HUES48 (cell line): Measurements from ENCODE around the gene FRYL.

Experiments used
- H3K27ac ChIP-seq: one replicate; pipeline ENCODE4 v1.7.0; 2013; ENCODE audit warnings: low read depth, low read length, inconsistent platforms
- H3K27me3 ChIP-seq: 2 replicates; pipeline ENCODE4 v1.6.1; 2013; ENCODE audit warnings: mild to moderate bottlenecking, low read length; ENCODE audit not compliant: control insufficient read depth, insufficient read depth
- H3K36me3 ChIP-seq: 2 replicates; pipeline ENCODE4 v1.6.1; 2013; ENCODE audit warnings: low read length; ENCODE audit not compliant: control insufficient read depth, insufficient read depth
- H3K4me1 ChIP-seq: 2 replicates; pipeline ENCODE4 v1.6.1; 2013; ENCODE audit warnings: mild to moderate bottlenecking, low read length; ENCODE audit not compliant: control insufficient read depth, insufficient read depth
- H3K4me3 ChIP-seq: 2 replicates; pipeline ENCODE4 v1.5.1; 2013; ENCODE audit warnings: mild to moderate bottlenecking, low read depth, low read length
- H3K9ac ChIP-seq: 2 replicates; pipeline ENCODE4 v1.6.1; 2013; ENCODE audit warnings: mild to moderate bottlenecking, low read depth, low read length, moderate library complexity
- H3K9me3 ChIP-seq: 2 replicates; pipeline ENCODE4 v1.6.1; 2013; ENCODE audit warnings: low read length; ENCODE audit not compliant: control insufficient read depth, insufficient read depth

FRYL gene

GRCh38 chr4:48681856-48682255 lies 98.2 kb downstream of the FRYL start:
- Histone ChIP-seq H3K27me3 (no peaks in the 10 kb centered on the region), H3K4me1 (no peaks in the 10 kb centered on the region), H3K9me3 (no peaks in the 10 kb centered on the region), H3K4me3 (no peak overlapping the region), H3K27ac (no peak overlapping the region), H3K36me3 (no peaks in the 10 kb centered on the region), H3K9ac (no peak overlapping the region)

- H3K4me3 ChIP-seq, result no peak overlapping the region
- no peaks in the 10 kb centered on the region for H3K27me3 ChIP-seq
- no peaks in the 10 kb centered on the region for H3K9me3 ChIP-seq
- no peaks in the 10 kb centered on the region for H3K36me3 ChIP-seq
- H3K9ac ChIP-seq, result no peak overlapping the region
- no peaks in the 10 kb centered on the region for H3K4me1 ChIP-seq
- H3K27ac ChIP-seq, result no peak overlapping the region
These were observed 99.1 kb downstream of the FRYL start for GRCh38 chr4:48680848-48681568.

- Histone ChIP-seq H3K36me3 (no peaks in the 10 kb centered on the region), H3K27me3 (no peaks in the 10 kb centered on the region), H3K4me3 (no peak overlapping the region), H3K9me3 (no peaks in the 10 kb centered on the region), H3K27ac (no peak overlapping the region), H3K9ac (no peak overlapping the region), H3K4me1 (peaks cover 12% of the 10 kb centered on the region)
These were observed 106.5 kb downstream of the FRYL start for GRCh38 chr4:48673537-48673936.

GRCh38 chr4:48670587-48670986 lies 109.5 kb downstream of the FRYL start:
- no peak overlapping the region for H3K27ac ChIP-seq
- H3K4me3 ChIP-seq, result no peak overlapping the region
- no peaks in the 10 kb centered on the region for H3K9me3 ChIP-seq
- no peaks in the 10 kb centered on the region for H3K36me3 ChIP-seq
- H3K27me3 ChIP-seq, result no peaks in the 10 kb centered on the region
- peaks cover 16% of the 10 kb centered on the region for H3K4me1 ChIP-seq
- no peak overlapping the region for H3K9ac ChIP-seq

GRCh38 chr4:48669086-48669485 lies 111.0 kb downstream of the FRYL start:
- Histone ChIP-seq H3K27ac (no peak overlapping the region), H3K36me3 (no peaks in the 10 kb centered on the region), H3K4me1 (peaks cover 16% of the 10 kb centered on the region), H3K9ac (no peak overlapping the region), H3K9me3 (no peaks in the 10 kb centered on the region), H3K27me3 (no peaks in the 10 kb centered on the region), H3K4me3 (no peak overlapping the region)

GRCh38 chr4:48668254-48669017 lies 111.6 kb downstream of the FRYL start:
- Histone ChIP-seq H3K9ac (no peak overlapping the region), H3K4me3 (no peak overlapping the region), H3K4me1 (peaks cover 16% of the 10 kb centered on the region), H3K27ac (no peak overlapping the region), H3K9me3 (no peaks in the 10 kb centered on the region), H3K27me3 (no peaks in the 10 kb centered on the region), H3K36me3 (no peaks in the 10 kb centered on the region)

GRCh38 chr4:48667148-48667547 lies 112.9 kb downstream of the FRYL start:
- Histone ChIP-seq H3K36me3 (no peaks in the 10 kb centered on the region), H3K4me1 (peaks cover 8% of the 10 kb centered on the region), H3K27me3 (no peaks in the 10 kb centered on the region), H3K4me3 (no peak overlapping the region), H3K27ac (no peak overlapping the region), H3K9ac (no peak overlapping the region), H3K9me3 (no peaks in the 10 kb centered on the region)

- H3K9me3 ChIP-seq, result no peaks in the 10 kb centered on the region
- no peak overlapping the region for H3K9ac ChIP-seq
- H3K4me1 ChIP-seq, result peaks cover 4% of the 10 kb centered on the region
- H3K27ac ChIP-seq, result no peak overlapping the region
- no peaks in the 10 kb centered on the region for H3K27me3 ChIP-seq
- H3K4me3 ChIP-seq, result no peak overlapping the region
- no peaks in the 10 kb centered on the region for H3K36me3 ChIP-seq
These were observed 114.4 kb downstream of the FRYL start for GRCh38 chr4:48665555-48666186.

- H3K36me3 ChIP-seq, result no peaks in the 10 kb centered on the region
- no peak overlapping the region for H3K27ac ChIP-seq
- H3K27me3 ChIP-seq, result no peaks in the 10 kb centered on the region
- no peaks in the 10 kb centered on the region for H3K9me3 ChIP-seq
- H3K4me1 ChIP-seq, result peaks cover 4% of the 10 kb centered on the region
- no peak overlapping the region for H3K4me3 ChIP-seq
- no peak overlapping the region for H3K9ac ChIP-seq
These were observed 115.1 kb downstream of the FRYL start for GRCh38 chr4:48664938-48665337.

GRCh38 chr4:48661391-48661790 lies 118.7 kb downstream of the FRYL start:
- H3K36me3 ChIP-seq, result no peaks in the 10 kb centered on the region
- H3K9me3 ChIP-seq, result no peaks in the 10 kb centered on the region
- no peaks in the 10 kb centered on the region for H3K27me3 ChIP-seq
- H3K27ac ChIP-seq, result no peak overlapping the region
- no peaks in the 10 kb centered on the region for H3K4me1 ChIP-seq
- H3K9ac ChIP-seq, result no peak overlapping the region
- H3K4me3 ChIP-seq, result no peak overlapping the region

GRCh38 chr4:48660347-48660746 lies 119.7 kb downstream of the FRYL start:
- no peak overlapping the region for H3K9ac ChIP-seq
- no peaks in the 10 kb centered on the region for H3K27me3 ChIP-seq
- no peaks in the 10 kb centered on the region for H3K36me3 ChIP-seq
- no peaks in the 10 kb centered on the region for H3K9me3 ChIP-seq
- no peaks in the 10 kb centered on the region for H3K4me1 ChIP-seq
- H3K4me3 ChIP-seq, result no peak overlapping the region
- no peak overlapping the region for H3K27ac ChIP-seq
